Erythroblast (primary cell): ENCODE measurements around the gene TMPRSS2.

Source experiments
- GATA1 ChIP-seq: IDR thresholded peaks from 2 replicates; pipeline ENCODE4 v1.6.1; 2011; ENCODE audit warnings: low read depth, mild to moderate bottlenecking, control low read depth, low read length, moderate library complexity
- POLR2A ChIP-seq: IDR thresholded peaks from 2 replicates; pipeline ENCODE4 v1.6.1; 2011; ENCODE audit warnings: mild to moderate bottlenecking, low read length

- TF ChIP-seq POLR2A (no peak), GATA1 (no peak)
Observed at GRCh38 chr21:41472753-41473548, 35.0 kb downstream of the TMPRSS2 start.
